Cerebellar cortex (tissue), 1 donor: ENCODE results near the gene KIRREL3.
A peak's percentile ranks its signal among the peaks of the same experiment; 100 is the strongest.

ENCODE experiments used
- DNase-seq: peaks from one replicate; pipeline ENCODE4 v3.0.0-alpha.2; 2015; ENCODE audit warnings: low spot score

The KIRREL3 gene

GRCh38 chr11:126485021-126485792 is 515.4 kb downstream of the KIRREL3 start:
- peak; percentile 10 for DNase-seq

GRCh38 chr11:126484266-126484665 is 516.3 kb downstream of the KIRREL3 start:
- no peak for DNase-seq

GRCh38 chr11:126483621-126484195 is 516.9 kb downstream of the KIRREL3 start:
- DNase-seq, result no peak

GRCh38 chr11:126482586-126483108 is 517.9 kb downstream of the KIRREL3 start:
- no peak for DNase-seq

- no peak for DNase-seq
Measured at GRCh38 chr11:126481303-126481680, 519.3 kb downstream of the KIRREL3 start.

DNA sequence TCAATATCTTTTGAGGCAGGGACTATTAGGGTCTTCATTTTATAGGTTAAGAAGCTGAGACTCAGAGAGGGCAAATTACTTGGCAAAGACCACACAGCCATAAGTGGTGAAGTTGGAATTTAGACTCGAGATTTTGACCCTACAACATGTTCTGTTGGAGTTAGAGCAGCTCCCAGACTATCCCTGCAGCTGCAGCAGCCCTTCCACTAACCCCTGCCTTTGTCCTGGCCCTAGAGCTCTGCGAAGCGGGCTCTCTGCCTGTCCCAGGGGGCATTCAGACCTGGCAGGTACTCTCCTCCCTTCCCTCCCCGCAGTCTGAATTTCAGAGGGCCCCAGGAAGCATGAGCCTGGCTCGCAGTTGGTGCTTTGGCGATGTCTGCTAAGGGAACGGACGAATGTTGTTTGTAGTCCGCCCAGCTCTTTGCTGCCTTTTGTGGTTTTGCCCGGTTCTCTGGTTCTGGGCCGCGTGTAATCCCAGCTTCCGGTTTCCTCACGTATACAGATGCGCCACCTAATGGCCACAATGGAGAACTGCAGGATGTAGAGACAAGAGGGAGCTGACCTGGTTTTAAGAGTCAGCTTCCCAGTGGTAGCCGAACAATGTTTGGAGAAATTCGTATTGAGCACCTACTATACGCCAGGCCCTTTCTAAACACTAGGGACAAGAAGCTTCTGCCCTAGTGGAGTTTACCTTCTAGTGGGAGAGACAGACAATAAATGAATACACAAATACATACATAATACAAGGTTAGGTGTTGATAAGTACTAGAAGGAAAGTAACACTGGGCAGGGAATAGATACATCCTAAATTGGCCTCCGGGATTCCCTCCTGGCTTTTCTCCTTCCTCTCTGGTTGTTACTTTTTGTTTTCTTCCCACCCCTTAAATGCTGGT is 519.9 kb downstream of the KIRREL3 start:
- peak; percentile 90 for DNase-seq

DNA sequence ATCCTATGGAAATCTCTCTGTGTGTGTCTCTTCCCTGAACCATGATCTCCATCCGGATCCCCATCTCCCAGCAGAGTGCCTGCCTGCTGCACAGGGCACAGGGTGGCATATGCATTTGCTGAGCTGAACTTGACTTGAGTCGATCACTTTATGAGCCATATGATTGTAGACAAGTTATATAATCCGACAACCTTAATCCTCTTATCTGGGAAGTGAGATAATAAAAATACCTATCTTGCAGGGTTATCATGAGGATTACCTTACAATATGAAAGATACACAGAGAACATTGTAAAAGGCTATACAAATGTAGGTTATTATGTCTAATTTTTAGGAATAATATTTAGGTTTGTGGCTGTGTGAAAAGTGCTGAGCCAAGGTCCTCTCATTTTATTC is 520.6 kb downstream of the KIRREL3 start:
- no peak for DNase-seq

- DNase-seq, result no peak
Measured at GRCh38 chr11:126479178-126479930, 521.2 kb downstream of the KIRREL3 start.

- DNase-seq, result no peak
Measured at GRCh38 chr11:126478466-126478865, 522.1 kb downstream of the KIRREL3 start.

DNA sequence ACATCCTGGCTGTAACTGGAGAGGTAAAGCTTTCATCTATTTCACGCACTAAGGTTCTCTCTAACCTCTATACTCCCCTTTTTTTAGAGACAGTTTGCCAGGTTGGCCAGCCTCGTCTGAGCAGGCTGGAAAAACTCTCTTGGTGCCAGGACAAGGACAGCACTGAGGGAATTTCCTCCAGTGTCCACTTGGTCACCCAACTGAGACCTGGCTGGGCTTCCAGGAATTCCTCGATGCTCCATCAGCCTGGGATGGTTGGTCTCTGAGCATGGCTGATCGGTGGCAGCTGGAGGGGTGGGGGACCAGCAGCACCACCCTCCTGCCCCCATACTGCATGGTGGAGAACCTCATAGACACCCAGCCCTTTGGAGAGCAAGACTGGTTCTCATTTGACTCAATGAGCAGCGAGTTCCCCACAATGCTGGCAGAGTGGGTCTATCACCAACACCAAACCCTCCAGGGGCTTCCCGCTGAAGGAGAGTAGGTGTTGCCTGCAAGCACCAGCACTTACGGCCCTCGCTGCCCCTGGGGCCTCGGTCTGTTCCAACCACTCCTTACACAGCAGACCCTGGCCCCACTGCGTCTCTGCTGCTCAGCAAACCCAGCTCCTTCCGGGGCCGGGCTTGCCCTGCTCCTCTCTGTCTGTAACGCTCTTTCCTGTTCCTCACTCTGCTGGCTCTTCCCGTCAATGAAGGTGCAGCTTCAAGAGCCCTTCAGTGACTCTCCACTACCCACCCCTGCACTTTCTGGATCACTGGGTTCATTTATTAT is 522.9 kb downstream of the KIRREL3 start:
- DNase-seq, result no peak

DNA sequence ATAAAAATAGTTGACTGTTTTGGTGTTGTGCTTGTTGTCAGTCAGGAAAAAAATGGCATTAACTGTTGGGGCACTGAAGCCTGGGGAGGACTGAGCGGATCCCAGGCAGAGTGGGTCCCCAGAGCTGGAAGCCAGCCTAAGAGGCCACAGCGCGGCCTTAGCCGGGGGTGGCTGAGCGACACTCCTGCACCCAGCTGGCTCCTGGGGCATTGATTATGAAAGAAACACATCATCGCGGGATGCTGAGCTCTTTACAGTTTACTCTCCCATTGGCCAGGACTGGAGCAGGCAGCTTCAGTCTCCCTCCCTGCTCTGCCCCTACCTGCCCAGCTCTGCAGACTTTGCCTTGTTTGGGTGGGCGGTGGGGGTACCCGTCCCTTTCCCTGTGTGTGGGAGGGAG is 523.6 kb downstream of the KIRREL3 start:
- no peak for DNase-seq

DNA sequence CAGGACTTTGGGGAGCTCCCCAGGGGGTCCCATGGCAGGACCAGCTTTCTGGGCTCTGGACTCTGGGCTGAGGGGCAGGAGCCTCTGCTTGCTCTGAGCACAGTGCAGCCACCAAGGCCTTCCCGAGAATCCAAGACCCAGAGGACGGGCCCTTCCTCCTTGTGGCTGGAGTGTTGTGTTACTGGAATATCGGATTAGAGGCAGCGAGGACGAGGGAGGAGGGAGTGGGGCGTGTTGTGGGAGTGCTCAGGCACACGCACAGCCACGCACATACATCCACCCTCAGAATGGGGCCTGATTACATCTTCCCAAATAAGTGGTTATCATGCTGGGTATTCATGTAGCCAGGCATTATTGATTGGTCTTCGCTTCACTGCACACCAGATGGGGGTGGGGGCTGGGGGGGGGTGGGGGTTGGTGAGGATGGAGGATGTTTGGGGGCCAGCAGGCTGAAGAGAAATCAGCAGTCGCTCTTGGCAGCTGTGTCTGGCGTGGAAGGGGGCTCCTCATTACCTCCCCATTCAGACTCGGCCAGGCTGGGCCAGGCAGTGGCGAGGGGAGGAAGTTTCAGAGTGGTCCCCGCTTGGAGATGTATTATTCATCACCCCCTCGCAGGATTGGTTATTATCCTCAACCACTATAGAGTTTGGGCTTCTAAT is 524.2 kb downstream of the KIRREL3 start:
- DNase-seq, result no peak

DNA sequence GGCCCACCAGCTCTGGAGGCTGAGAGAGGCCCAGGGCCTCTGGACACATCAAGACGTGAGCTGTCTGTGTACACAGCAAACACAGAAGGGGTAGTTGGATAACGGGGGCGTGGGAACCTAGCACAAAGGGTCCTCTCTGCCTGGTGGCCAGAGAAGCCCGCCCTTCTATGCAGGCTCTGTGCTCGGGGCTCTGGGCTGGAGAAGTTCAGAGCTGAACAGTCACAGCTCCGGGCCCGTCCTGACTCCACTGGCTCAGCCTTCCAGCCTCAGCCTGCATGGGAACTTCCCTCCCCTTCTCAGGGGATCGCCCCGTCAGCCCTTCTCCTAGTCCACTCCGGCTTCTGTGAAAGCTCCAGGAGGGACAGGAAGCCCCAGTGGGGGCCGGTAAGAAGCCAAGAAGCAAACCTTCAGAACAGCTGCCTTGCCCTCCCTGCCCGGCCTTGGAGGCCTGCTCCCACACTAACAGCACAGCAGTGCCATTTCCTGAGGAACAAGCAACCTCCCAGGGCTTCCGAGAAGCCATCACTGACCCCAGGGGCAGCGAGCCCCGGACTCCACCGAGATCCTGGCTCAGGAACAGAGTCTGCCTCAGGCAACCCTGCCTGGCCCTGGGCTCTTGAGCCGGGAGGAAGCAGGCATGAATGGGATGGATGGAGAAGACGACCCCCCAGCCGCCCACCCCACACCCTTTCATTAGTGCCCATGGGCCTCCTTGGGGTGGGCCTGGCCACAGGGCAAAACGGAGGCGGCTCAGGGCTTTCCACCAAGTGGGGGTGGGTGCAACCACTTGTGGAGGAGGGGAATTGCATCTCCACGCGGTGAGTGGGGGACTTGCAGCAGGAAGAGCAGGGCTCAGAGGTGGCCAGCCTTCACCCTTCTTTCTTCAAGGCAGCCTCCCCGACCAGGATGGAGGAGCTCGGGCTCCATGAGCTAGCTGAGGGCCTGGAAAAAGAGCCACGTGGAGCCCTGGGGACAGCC is 525.3 kb downstream of the KIRREL3 start:
- no peak for DNase-seq

GRCh38 chr11:126474220-126474619 is 526.4 kb downstream of the KIRREL3 start:
- no peak for DNase-seq

- no peak for DNase-seq
Measured at GRCh38 chr11:126473269-126473668, 527.3 kb downstream of the KIRREL3 start.

GRCh38 chr11:126469311-126469710 is 531.3 kb downstream of the KIRREL3 start:
- no peak for DNase-seq

GRCh38 chr11:126468102-126468521 is 532.5 kb downstream of the KIRREL3 start:
- no peak for DNase-seq

GRCh38 chr11:126467471-126467870 is 533.1 kb downstream of the KIRREL3 start:
- DNase-seq, result no peak

DNA sequence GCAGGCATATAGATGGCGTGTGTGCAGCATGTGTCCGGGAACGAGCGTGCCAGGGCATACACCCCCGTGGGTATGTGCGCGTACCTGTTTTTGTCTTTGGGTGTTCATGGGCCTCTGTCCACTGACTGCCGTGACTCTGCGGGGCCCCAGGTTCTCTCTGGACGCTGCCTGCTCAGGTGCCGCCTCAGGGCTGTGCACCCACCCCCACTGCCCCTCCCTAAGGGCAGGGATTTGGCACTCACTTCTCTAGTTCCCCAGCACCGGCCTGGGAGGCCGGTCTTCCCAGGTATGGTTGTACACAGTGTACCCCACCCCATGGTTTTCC is 533.6 kb downstream of the KIRREL3 start:
- no peak for DNase-seq
